ENCODE data around the gene MEA1.

Gene MEA1

DNA sequence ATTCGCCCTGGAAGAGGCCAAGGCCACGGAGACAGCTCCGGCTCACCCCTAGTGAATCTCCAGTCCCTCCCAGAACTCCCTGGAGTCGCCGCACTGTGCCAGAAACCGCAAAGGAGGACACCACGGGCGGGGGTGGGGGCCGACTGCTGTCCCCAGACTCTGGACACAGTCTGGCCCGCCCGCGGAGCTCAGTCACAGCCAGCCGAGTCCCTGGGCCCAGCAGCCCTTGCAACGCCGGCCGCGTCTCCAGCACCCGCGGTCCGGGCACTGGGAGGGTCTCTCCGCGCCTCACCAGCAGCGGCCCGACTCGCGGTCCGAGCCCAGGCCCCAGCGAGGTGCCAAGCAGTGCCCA, 35.3 kb downstream of the MEA1 start:
- in situ Hi-C loops (cut with MboI; ENCODE audit: low sequenced_read_pairs) = no loop called here

DNA sequence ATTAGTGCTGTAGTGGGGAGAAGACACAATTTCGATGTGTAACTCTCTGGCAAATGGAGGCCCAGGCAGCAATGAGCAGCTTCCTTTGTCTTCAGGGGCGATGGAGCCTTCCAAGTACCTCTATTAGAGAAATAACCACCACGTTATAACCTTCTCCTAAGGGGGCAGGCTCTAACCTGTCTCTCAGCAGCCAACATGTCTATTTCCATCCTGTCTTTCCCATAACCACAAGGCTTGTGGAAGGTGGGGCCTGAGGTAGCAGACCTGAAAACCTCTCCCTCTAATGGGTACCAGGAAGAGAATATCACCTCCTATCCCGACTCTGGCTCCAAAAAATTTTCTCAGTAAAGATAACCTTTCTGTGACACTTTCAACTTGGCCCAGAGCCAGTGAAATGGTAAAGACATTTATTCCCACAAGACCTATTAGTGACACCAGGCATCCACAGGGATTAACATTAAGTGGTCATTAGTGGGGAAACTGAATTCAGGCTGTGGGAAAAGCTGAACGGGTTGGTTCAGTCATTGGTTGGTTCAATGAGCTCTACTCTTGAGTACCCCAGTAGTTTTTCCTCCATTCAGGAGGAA, 38.7 kb downstream of the MEA1 start:
- in situ Hi-C loops (cut with MboI; ENCODE audit: low sequenced_read_pairs) = no loop called here

DNA sequence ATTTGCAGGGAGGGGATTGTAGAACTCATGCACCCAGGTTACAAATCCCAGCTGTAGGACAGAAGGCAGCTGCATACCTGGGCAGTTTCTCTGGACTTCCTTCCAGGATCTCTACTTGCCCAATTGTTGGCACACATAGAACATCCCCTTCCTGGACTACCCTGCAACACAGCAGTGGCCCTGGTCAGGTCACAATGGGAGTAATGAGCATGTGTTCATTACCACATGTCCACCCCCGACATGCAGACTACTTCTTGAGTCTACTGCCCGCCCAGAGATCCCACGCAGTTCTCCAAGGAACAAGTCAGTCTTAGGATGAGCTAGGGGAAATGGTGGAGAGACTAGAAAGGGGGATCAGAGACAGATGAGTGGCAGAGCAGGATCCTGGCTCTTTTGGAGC, 39.8 kb downstream of the MEA1 start:
- in situ Hi-C loops (cut with MboI; ENCODE audit: low sequenced_read_pairs) = no loop called here

DNA sequence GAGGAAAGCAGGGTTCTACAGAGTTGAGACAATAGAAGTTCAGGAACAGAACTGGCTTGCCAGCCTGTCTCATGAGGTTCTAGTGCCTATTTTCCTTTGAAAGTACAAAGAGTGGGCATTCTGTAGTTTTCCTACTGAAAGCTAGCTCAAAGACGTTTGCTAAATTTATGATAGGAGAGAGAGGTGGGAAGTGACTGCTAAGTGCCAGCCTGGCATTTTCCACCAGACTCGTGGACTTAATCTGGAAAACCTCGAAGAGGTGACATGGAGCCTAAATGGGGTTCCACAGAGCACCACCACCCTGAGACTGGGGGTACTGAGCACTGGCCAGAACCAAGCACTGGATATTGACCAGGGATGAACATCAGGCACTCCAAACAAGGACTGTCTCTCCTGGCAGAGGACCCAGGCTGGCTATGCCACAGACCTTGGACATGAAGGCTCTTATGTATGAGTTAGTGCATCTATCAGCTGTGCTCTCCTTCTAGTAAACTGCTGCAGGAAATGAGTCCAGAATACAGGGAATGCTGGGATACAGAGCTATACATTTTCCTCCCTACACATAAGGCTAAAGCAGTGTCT, 41.9 kb downstream of the MEA1 start:
- in situ Hi-C loops (cut with MboI; ENCODE audit: low sequenced_read_pairs) = no loop called here

DNA sequence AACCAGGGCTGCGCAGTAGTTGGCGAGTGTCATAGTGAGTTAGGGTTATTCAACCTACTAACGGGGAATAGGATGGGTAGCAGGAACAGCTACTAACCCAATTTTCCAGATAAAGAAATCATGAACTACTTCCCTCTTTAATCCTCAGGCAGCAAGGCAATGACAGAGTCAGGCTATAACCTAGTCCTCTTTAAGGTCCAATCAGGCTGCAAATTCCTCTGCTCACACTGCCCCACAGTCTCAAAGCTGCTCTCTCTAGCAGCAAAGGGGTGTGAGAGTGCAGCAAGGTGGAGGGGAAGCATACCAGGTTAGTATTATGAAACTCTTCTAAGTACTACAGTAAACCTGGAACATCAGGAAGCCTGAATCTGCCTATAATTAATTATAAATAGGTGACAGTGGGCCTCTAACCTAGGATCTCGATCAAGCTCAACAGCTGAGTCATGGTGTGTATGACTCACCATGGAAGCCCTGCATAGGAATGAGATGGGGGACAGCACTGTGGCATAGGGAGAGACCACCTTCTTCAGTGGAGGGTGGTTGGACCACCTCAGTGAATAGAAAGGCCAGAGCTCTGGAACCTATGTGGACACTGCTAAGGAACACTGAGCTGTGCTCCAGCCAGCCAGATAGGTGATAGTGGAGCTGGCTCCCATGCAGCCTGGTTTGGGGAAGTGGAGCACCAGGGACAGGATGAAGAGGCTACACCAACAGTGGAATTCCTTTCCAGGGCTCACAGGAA, 42.7 kb downstream of the MEA1 start:
- in situ Hi-C loops (cut with MboI; ENCODE audit: low sequenced_read_pairs) = no loop called here

DNA sequence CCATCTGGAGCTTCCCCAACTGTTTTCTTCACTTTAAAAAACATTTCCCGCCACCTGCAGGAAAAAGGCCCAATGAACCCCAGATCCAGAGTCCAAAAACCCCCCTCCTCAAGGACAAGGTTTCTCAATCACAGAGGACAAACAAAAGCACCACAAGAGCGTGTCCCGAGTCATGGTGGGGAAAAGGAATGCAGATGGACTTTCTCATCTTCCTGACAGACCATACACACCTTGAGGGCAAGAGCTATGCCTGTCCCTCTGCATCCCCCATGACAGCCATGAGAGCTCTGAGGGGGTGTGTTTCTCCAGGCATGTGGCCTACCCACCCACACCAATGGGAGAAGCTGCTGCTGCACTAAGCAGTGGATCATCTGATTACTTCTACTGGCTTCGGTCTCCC, 43.8 kb downstream of the MEA1 start:
- in situ Hi-C loops (cut with MboI; ENCODE audit: low sequenced_read_pairs) = no loop called here

DNA sequence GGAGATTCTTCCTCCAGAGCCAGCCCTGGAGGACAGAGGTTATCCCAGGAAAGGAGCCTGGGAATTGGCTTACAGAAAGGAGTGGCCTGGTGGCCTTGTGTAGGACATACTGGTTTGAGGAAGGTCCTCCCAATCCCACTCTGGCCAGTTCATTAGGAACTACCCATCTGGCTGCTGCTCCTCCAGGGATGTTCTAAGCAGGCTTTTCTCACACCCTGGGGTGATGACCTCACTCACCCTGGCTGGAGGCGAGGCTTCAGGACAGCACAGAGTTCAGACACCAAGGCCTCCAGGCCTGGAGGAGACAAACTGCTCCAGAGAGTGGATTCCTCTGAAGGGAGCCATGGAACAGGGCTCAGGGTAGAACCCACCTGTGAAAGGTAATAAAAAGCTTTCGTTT, 44.3 kb downstream of the MEA1 start:
- in situ Hi-C loops (cut with MboI; ENCODE audit: low sequenced_read_pairs) = no loop called here

DNA sequence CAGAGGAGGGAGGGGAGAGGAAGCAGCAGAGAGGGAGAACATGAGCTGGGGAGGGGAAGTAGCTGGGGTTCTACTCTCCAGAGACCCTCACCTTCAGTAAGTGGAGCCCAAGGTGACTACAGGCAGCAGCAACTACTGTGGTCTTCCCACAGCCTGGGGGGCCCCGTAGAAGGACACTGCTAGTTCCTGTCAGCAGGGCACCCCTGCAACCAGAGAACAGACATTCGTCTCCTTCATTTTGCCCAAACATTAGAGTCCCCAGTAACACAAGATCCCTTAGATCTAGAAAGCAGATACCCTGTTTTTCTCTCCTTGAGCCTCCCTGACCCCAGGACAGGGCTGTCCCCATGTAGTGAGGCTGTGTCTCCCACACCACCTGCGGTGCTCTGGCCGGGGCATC, 45.0 kb downstream of the MEA1 start:
- in situ Hi-C loops (cut with MboI; ENCODE audit: low sequenced_read_pairs) = no loop called here

DNA sequence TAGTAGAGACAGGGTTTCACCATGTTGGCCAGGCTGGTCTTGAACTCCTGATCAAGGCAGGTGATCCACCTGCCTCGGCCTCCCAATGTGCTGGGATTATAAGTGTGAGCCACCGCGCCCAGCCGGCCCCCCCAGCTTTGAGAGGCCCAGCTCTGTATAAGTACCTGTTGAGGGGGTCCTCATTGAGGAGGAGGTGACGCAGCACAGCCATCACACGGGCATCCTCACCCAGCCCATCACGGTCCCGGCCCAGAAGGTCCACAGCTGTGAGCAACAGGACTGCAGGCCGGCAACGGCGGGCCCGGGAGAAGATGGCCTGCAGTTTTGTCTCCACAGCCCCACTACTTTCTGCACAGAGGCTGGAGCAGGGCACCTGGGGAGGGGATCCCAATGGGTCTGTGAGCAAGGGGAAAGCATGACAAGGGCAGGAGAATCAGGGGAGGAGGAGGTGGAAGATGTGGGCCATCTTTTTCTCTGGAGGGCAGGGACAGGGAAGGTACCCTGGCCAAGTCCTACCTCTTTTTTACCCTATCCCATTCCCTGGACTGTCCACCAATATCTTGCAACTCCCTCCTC, 45.5 kb downstream of the MEA1 start:
- in situ Hi-C loops (cut with MboI; ENCODE audit: low sequenced_read_pairs) = no loop called here

DNA sequence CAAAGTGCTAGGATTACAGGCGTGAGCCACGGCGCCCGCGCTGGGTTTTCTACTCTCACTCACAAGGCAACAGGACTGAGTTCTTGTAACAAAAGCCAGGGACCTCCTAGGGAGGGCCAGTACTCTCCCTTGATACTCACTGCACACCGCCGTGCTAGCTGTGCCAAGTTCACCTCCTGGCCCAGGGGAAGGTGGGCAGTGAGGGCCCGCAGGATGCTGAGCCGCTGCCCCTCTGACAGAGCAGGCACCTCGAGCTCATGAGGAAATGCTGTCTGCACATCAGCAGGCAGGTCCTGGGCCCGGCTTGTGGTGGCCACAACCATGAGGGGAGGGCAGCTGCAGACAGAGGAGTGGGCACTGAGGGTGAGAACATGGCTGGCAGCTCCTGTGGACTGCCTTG, 46.5 kb downstream of the MEA1 start:
- in situ Hi-C loops (cut with MboI; ENCODE audit: low sequenced_read_pairs) = no loop called here

DNA sequence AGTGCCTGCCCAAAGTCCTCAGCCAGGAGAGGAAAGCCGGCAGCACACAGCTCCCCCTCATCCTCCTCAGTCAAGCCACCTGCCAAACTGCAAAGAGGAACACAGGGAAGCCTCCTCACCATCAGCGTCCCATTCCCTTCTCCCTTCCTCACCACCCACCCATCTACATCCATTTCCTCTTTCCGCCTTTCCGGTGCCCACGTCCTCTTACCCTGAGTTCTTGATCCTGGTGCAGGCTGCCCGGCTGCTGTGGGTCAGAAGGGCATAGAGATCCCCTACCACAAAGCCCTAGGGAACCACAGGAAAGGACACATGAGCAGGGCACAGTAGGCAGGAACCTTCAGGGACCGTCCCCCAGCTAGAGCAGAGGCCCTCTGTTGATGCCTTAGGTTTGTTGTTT, 47.2 kb downstream of the MEA1 start:
- in situ Hi-C loops (cut with MboI; ENCODE audit: low sequenced_read_pairs) = no loop called here

DNA sequence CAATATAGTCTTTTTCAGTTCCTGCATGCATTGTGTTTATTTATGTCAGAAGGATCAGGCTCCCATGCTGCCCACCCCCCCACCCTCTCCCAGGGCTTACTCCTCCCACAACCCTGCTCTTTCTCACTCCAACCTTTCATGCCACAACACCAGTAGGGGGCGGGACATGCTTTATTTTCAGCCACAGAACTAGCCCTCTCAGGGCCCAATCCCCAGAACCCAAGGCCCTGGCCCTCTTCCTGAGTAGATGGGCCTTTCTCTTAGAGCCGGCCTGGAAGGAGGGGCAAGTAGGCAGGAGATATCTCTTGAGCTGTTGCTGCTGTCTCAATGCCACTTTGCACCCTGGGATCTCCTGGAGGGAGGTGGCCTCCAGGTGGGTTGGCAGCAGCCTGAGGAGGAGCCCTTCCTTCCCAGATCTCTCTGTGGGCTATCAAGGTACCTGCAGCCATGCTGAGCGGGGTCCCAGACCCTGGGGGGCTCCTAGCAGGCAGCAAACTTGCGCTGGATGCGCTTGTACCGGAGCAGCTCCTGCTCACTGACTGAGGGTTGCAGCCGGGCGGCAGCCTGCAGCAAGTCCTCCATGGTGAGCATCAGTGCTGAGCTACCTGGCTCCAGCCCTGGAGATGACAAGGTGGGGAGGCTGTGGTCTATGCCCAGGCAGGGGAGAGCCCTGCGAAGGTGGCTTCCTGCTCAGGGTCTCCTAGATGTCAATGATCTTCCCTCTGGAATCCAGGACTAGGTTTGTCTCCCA, 49.7 kb downstream of the MEA1 start:
- in situ Hi-C loops (cut with MboI; ENCODE audit: low sequenced_read_pairs) = no loop called here

DNA sequence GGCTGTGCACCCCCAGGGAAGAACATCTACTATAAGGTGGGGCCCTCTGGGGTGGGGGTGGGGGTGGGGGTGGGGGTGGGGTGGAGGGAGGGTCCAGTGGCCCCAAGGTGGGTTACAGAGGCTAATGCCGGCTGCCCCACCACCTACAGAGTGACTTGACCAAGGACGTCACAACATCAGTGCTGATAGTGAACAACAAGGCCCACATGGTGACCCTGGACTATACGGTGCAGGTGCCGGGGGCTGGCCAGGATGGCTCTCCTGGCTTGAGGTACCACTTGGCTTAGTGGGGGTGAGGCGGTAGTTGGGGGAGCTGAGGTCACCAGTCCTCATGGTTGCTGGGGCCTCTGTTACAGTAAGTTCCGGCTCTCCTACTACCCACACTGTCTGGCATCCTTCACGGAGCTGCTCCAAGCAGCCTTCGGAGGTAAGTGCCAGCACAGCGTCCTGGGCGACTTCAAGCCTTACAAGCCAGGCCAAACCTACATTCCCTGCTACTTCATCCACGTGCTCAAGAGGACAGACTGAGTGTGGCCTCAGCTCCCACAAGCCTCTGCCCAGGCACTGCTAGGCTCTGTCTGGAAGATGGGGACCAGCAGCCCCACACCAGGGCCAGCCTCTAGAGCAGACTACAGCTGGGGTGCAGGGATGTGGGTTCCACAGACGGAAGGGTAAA, 50.4 kb downstream of the MEA1 start:
- in situ Hi-C loops (cut with MboI; ENCODE audit: low sequenced_read_pairs) = no loop called here

DNA sequence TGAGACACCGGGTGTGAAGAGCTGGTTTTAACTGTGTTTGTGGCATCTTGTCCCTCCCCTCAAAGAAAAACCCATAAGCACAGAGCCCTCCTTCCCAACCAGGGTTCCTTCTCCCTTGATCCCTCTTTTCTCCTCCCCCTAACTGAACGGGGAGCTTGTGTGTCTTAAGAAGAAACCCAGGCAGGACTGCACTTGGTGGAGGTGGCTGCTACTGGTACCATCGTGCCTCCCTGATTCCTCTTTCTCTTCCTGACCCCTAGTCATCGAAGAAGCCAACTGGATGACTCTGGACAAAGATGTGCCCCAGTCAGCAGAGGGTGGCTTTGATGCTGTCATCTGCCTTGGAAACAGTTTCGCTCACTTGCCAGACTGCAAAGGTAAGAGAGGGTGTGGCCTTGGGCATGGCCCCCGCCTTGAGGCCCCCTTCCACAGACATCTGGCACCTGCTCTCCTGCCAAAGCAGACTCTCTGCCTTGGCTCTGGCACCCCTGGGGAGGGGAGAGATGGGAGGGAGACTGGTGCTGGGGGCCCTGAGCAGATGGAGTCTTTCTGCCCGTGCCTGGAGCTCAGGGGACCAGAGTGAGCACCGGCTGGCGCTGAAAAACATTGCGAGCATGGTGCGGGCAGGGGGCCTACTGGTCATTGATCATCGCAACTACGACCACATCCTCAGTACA, 51.1 kb downstream of the MEA1 start:
- in situ Hi-C loops (cut with MboI; ENCODE audit: low sequenced_read_pairs) = no loop called here

DNA sequence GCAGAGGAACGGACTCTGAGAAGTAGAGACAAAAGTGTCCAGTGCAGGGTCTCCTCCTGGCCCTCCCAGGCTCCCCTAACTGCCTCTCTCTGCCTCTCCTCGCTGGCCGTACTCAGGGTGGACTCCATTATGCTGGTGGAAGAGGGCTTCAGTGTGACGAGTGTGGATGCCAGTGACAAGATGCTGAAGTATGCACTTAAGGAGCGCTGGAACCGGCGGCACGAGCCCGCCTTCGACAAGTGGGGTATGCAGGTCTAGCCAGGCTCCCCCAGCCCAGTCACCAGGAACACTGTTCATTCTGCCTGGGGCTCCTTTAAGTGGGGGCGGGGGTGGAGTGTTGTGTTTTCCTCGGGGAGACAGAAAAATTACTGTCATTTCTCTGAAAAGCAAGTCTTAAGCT, 51.6 kb downstream of the MEA1 start:
- in situ Hi-C loops (cut with MboI; ENCODE audit: low sequenced_read_pairs) = no loop called here

All from HL-60/S4 treated with retinoic acid at 250 ng/mL for 4 days and 3 days (cell line).